Muscle of back (tissue), 11 donors: ENCODE measurements around the gene NELFB. TPM values are rescaled to one million over a fixed set of nuclear protein-coding genes. Genes with fewer than 3 reads are reported as not detected.

Experiments
- DNase-seq, 3 donors: peaks; one replicate each; pipeline versions ENCODE4 v3.0.0 to v3.0.0-alpha.2; 2013
- polyA plus RNA-seq, 10 donors: library from polyadenylated mRNA; unstranded; fragments of 120-200 nt; gene quantifications; one replicate each; pipeline ENCODE4 v1.2.1, GENCODE V29; 2013; ENCODE audit not compliant: insufficient read length in 10 of 10

NELFB gene
- polyA plus RNA-seq, 10 donors = 39.3 to 55.4 (median 45.0) TPM

GRCh38 chr9:137244486-137245449, 10.4 kb upstream of the NELFB start:
- no peak for DNase-seq

GRCh38 chr9:137245450-137246421, 9.4 kb upstream of the NELFB start:
- DNase-seq = no peak

- DNase-seq = no peak
These were observed 7.8 kb upstream of the NELFB start for GRCh38 chr9:137247135-137247915.

GRCh38 chr9:137247916-137248175, 7.3 kb upstream of the NELFB start:
- DNase-seq = no peak

GRCh38 chr9:137250329-137251193, 4.6 kb upstream of the NELFB start:
- DNase-seq = no peak

GRCh38 chr9:137251194-137251461, 4.0 kb upstream of the NELFB start, which contains the start of gene STPG3:
TSS of gene STPG3 (plus strand) at chr9:137251286. CDS start at chr9:137251287, 1 bp downstream.
- DNase-seq = no peak

GRCh38 chr9:137251490-137252268, 3.4 kb upstream of the NELFB start:
- no peak for DNase-seq

GRCh38 chr9:137252555-137253506, 2.3 kb upstream of the NELFB start:
- no peak for DNase-seq

GRCh38 chr9:137253717-137254623, 1.2 kb upstream of the NELFB start:
- no peak for DNase-seq

- peak in 1 of 3 donors; percentile 54 for DNase-seq
These were observed 454 bp downstream of the NELFB start for GRCh38 chr9:137255448-137256114.

- no peak for DNase-seq
These were observed 1.2 kb downstream of the NELFB start for GRCh38 chr9:137256362-137256761.

GRCh38 chr9:137256856-137257255, 1.7 kb downstream of the NELFB start:
- no peak for DNase-seq

GRCh38 chr9:137262173-137262908, 7.2 kb downstream of the NELFB start:
- peak in 1 of 3 donors; percentile 49 for DNase-seq

- no peak for DNase-seq
These were observed 7.8 kb downstream of the NELFB start for GRCh38 chr9:137262909-137263285.

- DNase-seq = no peak
These were observed 8.4 kb downstream of the NELFB start for GRCh38 chr9:137263506-137263905.

GRCh38 chr9:137264067-137264466, 8.9 kb downstream of the NELFB start:
- no peak for DNase-seq
